ENCODE results near the gene CIDEC.

CIDEC gene

GRCh38 chr3:9833078-9833477, 47.0 kb downstream of the CIDEC start:
- Histone ChIP-seq H3K36me3 (ENCODE audit: insufficient read depth, low read length) (no peaks in the 10 kb centered on the region), H3K9me3 (ENCODE audit: low read depth, low read length) (no peaks in the 10 kb centered on the region), H3K27ac (no peak overlapping the region), H3K9ac (ENCODE audit: insufficient read length) (no peak overlapping the region), H3K4me3 (no peak overlapping the region)
- no peak for TF ChIP-seq EZH2 (IDR thresholded peaks at IDR 0.05)
- no peak for TF ChIP-seq FOXP2 (optimal IDR thresholded peaks at IDR 0.05; ENCODE audit: control extremely low read depth, extremely low read length, insufficient read depth)
- no peak for TF ChIP-seq POLR2AphosphoS5 (IDR thresholded peaks at IDR 0.05; ENCODE audit: borderline replicate concordance, low read depth, low read length)
- no peak for DNase-seq (ENCODE audit: low read depth, low spot score)

GRCh38 chr3:9831253-9831652, 48.8 kb downstream of the CIDEC start:
- DNase-seq (ENCODE audit: low read depth, low spot score): no peak
- Histone ChIP-seq H3K4me3 (no peak overlapping the region), H3K9ac (ENCODE audit: insufficient read length) (no peak overlapping the region), H3K27ac (no peak overlapping the region), H3K36me3 (ENCODE audit: insufficient read depth, low read length) (no peaks in the 10 kb centered on the region), H3K9me3 (ENCODE audit: low read depth, low read length) (no peaks in the 10 kb centered on the region)
- no peak for TF ChIP-seq POLR2AphosphoS5 (IDR thresholded peaks at IDR 0.05; ENCODE audit: borderline replicate concordance, low read depth, low read length)
- no peak for TF ChIP-seq FOXP2 (optimal IDR thresholded peaks at IDR 0.05; ENCODE audit: control extremely low read depth, extremely low read length, insufficient read depth)
- no peak for TF ChIP-seq EZH2 (IDR thresholded peaks at IDR 0.05)

GRCh38 chr3:9828801-9829755, 51.0 kb downstream of the CIDEC start:
- no peak overlapping the region for H3K27ac ChIP-seq
- H3K4me3 ChIP-seq: no peak overlapping the region
- no peaks in the 10 kb centered on the region for H3K36me3 ChIP-seq (ENCODE audit: insufficient read depth, low read length)
- DNase-seq (ENCODE audit: low read depth, low spot score): no peak
- H3K9ac ChIP-seq (ENCODE audit: insufficient read length): no peak overlapping the region
- H3K9me3 ChIP-seq (ENCODE audit: low read depth, low read length): no peaks in the 10 kb centered on the region
- TF ChIP-seq FOXP2 (optimal IDR thresholded peaks at IDR 0.05; ENCODE audit: control extremely low read depth, extremely low read length, insufficient read depth) (no peak), POLR2AphosphoS5 (IDR thresholded peaks at IDR 0.05; ENCODE audit: borderline replicate concordance, low read depth, low read length) (no peak), EZH2 (IDR thresholded peaks at IDR 0.05) (no peak)

GRCh38 chr3:9826815-9827573, 53.1 kb downstream of the CIDEC start:
- TF ChIP-seq POLR2AphosphoS5 (IDR thresholded peaks at IDR 0.05; ENCODE audit: borderline replicate concordance, low read depth, low read length) (no peak), FOXP2 (optimal IDR thresholded peaks at IDR 0.05; ENCODE audit: control extremely low read depth, extremely low read length, insufficient read depth) (no peak), EZH2 (IDR thresholded peaks at IDR 0.05) (no peak)
- Histone ChIP-seq H3K27ac (no peak overlapping the region), H3K4me3 (no peak overlapping the region), H3K9me3 (ENCODE audit: low read depth, low read length) (no peaks in the 10 kb centered on the region), H3K36me3 (ENCODE audit: insufficient read depth, low read length) (no peaks in the 10 kb centered on the region), H3K9ac (ENCODE audit: insufficient read length) (no peak overlapping the region)
- no peak for DNase-seq (ENCODE audit: low read depth, low spot score)

- no peak overlapping the region for H3K27ac ChIP-seq
- TF ChIP-seq POLR2AphosphoS5 (IDR thresholded peaks at IDR 0.05; ENCODE audit: borderline replicate concordance, low read depth, low read length) (no peak), EZH2 (IDR thresholded peaks at IDR 0.05) (no peak), FOXP2 (optimal IDR thresholded peaks at IDR 0.05; ENCODE audit: control extremely low read depth, extremely low read length, insufficient read depth) (no peak)
- no peak overlapping the region for H3K4me3 ChIP-seq
- H3K36me3 ChIP-seq (ENCODE audit: insufficient read depth, low read length): no peaks in the 10 kb centered on the region
- DNase-seq (ENCODE audit: low read depth, low spot score): no peak
- no peaks in the 10 kb centered on the region for H3K9me3 ChIP-seq (ENCODE audit: low read depth, low read length)
- H3K9ac ChIP-seq (ENCODE audit: insufficient read length): no peak overlapping the region
Observed at GRCh38 chr3:9825451-9826040, 54.5 kb downstream of the CIDEC start.

GRCh38 chr3:9820946-9821345, 59.1 kb downstream of the CIDEC start:
- DNase-seq (ENCODE audit: low read depth, low spot score): no peak
- H3K9ac ChIP-seq (ENCODE audit: insufficient read length): no peak overlapping the region
- no peak overlapping the region for H3K27ac ChIP-seq

GRCh38 chr3:9820543-9820942, 59.5 kb downstream of the CIDEC start:
- no peak for TF ChIP-seq FOXP2 (optimal IDR thresholded peaks at IDR 0.05; ENCODE audit: control extremely low read depth, extremely low read length, insufficient read depth)
- DNase-seq (ENCODE audit: low read depth, low spot score): no peak

More at GRCh38 chr3:9820946-9821345, 59.1 kb downstream of the CIDEC start:
- Histone ChIP-seq H3K9me3 (ENCODE audit: low read depth, low read length) (no peaks in the 10 kb centered on the region), H3K36me3 (ENCODE audit: insufficient read depth, low read length) (no peaks in the 10 kb centered on the region), H3K4me3 (no peak overlapping the region)
- no peak for TF ChIP-seq POLR2AphosphoS5 (IDR thresholded peaks at IDR 0.05; ENCODE audit: borderline replicate concordance, low read depth, low read length)
- TF ChIP-seq EZH2 (IDR thresholded peaks at IDR 0.05): no peak
- no peak for TF ChIP-seq FOXP2 (optimal IDR thresholded peaks at IDR 0.05; ENCODE audit: control extremely low read depth, extremely low read length, insufficient read depth)

More at GRCh38 chr3:9820543-9820942, 59.5 kb downstream of the CIDEC start:
- no peaks in the 10 kb centered on the region for H3K9me3 ChIP-seq (ENCODE audit: low read depth, low read length)
- no peak overlapping the region for H3K27ac ChIP-seq
- H3K36me3 ChIP-seq (ENCODE audit: insufficient read depth, low read length): no peaks in the 10 kb centered on the region
- H3K4me3 ChIP-seq: no peak overlapping the region
- H3K9ac ChIP-seq (ENCODE audit: insufficient read length): no peak overlapping the region
